ENCODE measurements around the gene RANGRF. TPM values are rescaled to one million over a fixed set of nuclear protein-coding genes. Genes with fewer than 3 reads are reported as not detected.

The RANGRF gene
- total RNA-seq, 1 donor from 2014 or later, result 10.4 TPM

Other genes with a start within 250 kb of the RANGRF start
- gene ALOX15B, start 249.6 kb upstream of the RANGRF start, total RNA-seq, result not detected in 2 replicates
- not detected in 2 replicates for gene ALOX12B, start 201.0 kb upstream of the RANGRF start, total RNA-seq
- gene ALOXE3, start 170.2 kb upstream of the RANGRF start, total RNA-seq, result not detected in 2 replicates
- under 0.01 TPM in 1 of 2 replicates, not detected in the other for gene HES7, start 164.6 kb upstream of the RANGRF start, total RNA-seq
- gene PER1, start 136.3 kb upstream of the RANGRF start, total RNA-seq, result 5.0 and 16.7 TPM in 2 replicates
- gene VAMP2, start 125.7 kb upstream of the RANGRF start, total RNA-seq, result 3.1 and 4.9 TPM in 2 replicates
- gene TMEM107, start 112.3 kb upstream of the RANGRF start, total RNA-seq, result 17.2 and 23.7 TPM in 2 replicates
- gene BORCS6, start 98.5 kb upstream of the RANGRF start, total RNA-seq, result 7.8 and 10.1 TPM in 2 replicates
- 15.4 and 30.7 TPM in 2 replicates for gene AURKB, start 78.1 kb upstream of the RANGRF start, total RNA-seq
- gene CTC1, start 40.6 kb upstream of the RANGRF start, total RNA-seq, result 3.6 and 7.0 TPM in 2 replicates
- gene PFAS, start 39.4 kb upstream of the RANGRF start, total RNA-seq, result 19.0 and 23.9 TPM in 2 replicates
- 0.39 and 0.63 TPM in 2 replicates for gene SLC25A35, start 6.7 kb downstream of the RANGRF start, total RNA-seq
- 7.6 and 12.1 TPM in 2 replicates for gene ARHGEF15, start 21.6 kb downstream of the RANGRF start, total RNA-seq
- not detected in 2 replicates for gene ODF4, start 51.2 kb downstream of the RANGRF start, total RNA-seq
- gene RPL26, start 94.5 kb downstream of the RANGRF start, total RNA-seq, result 2,527 and 2,589 TPM in 2 replicates
- gene RNF222, start 109.2 kb downstream of the RANGRF start, total RNA-seq, result under 0.01 TPM in 1 of 2 replicates, not detected in the other
- 25.0 and 35.5 TPM in 2 replicates for gene NDEL1, start 147.2 kb downstream of the RANGRF start, total RNA-seq